Hindlimb muscle (tissue), 1 donor: ENCODE data around the gene OTOF. TPM values are rescaled to one million over a fixed set of nuclear protein-coding genes. Genes with fewer than 3 reads are reported as not detected.

Experiments used
- polyA plus RNA-seq: library from polyadenylated mRNA; unstranded; fragments of 120-200 nt; gene quantifications from one replicate; pipeline ENCODE4 v1.2.1, GENCODE V29; 2013; ENCODE audit not compliant: insufficient read length

OTOF gene
- polyA plus RNA-seq, 1 donor: 15.7 TPM

Other genes starting within 250 kb of the OTOF start
- 211 TPM for gene HADHA, start 233.5 kb downstream of the OTOF start, polyA plus RNA-seq
- 99.1 TPM for gene HADHB, start 233.2 kb downstream of the OTOF start, polyA plus RNA-seq
- gene SELENOI, start 132.0 kb downstream of the OTOF start, polyA plus RNA-seq: 9.3 TPM
- gene ADGRF3, start 131.3 kb downstream of the OTOF start, polyA plus RNA-seq: 0.58 TPM
- gene DRC1, start 76.2 kb downstream of the OTOF start, polyA plus RNA-seq: not detected
- not detected for gene CIB4, start 163.2 kb upstream of the OTOF start, polyA plus RNA-seq
- gene KCNK3, start 214.6 kb upstream of the OTOF start, polyA plus RNA-seq: 1.5 TPM